Measurements from ENCODE around the gene CIAO1.

- no peak for TF ChIP-seq TAF1 (IDR thresholded peaks at IDR 0.05; ENCODE audit: borderline replicate concordance, insufficient read depth, low read length)
- TF ChIP-seq REST (IDR thresholded peaks at IDR 0.05; ENCODE audit: insufficient read depth in 1 of 2, low read depth in 2 of 2, low read length in 2 of 2): no peak
- no peak for TF ChIP-seq POLR2AphosphoS5 (IDR thresholded peaks at IDR 0.05; ENCODE audit: low read depth, low read length)
Observed at GRCh38 chr2:96254571-96254970, 11.5 kb upstream of the CIAO1 start.
